K562 (cell line): ENCODE results near the gene C5orf24. TPM values are rescaled to one million over a fixed set of nuclear protein-coding genes. Genes with fewer than 3 reads are reported as not detected.

Experiments used
- BMI1 ChIP-seq: fragments of 150-350 bp; IDR thresholded peaks from 2 replicates; pipeline ENCODE4 v1.6.1; 2014; ENCODE audit warnings: low read length
- EHMT2 ChIP-seq: fragments of 450-650 bp; IDR thresholded peaks from 2 replicates; pipeline ENCODE4 v1.6.1; 2018; ENCODE audit warnings: antibody characterized with exemption
- ESRRA ChIP-seq: fragments of 450-650 bp; IDR thresholded peaks from 2 replicates; pipeline ENCODE4 v1.6.1; 2014; ENCODE audit warnings: low read depth, mild to moderate bottlenecking, moderate library complexity, borderline replicate concordance
- ETV6 ChIP-seq, 3 experiments: fragments of 150-350 bp in 1 of 3; sonication (generic) in 1 of 3; formaldehyde crosslinking in 1 of 3; IDR thresholded peaks; 2 replicates each; pipeline versions ENCODE4 v1.6.1 to v1.8.0; 2014 to 2022; ENCODE audit warnings: borderline replicate concordance in 2 of 3, low read depth in 2 of 3, antibody characterized with exemption in 1 of 3, low read length in 1 of 3, mild to moderate bottlenecking in 1 of 3, missing genetic modification reagents in 1 of 3
- EZH2 ChIP-seq: IDR thresholded peaks from 2 replicates; pipeline ENCODE4 v1.6.1; 2012; ENCODE audit warnings: low read depth, mild to moderate bottlenecking, inconsistent platforms, low read length, borderline replicate concordance
- FOS ChIP-seq: IDR thresholded peaks from 3 replicates; pipeline ENCODE4 v1.6.1; 2011; ENCODE audit not compliant: insufficient read length; ENCODE audit errors: extremely low read depth
- FOXA3 ChIP-seq, 2 experiments: fragments of 450-650 bp in 1 of 2; sonication (generic) in 1 of 2; formaldehyde crosslinking; IDR thresholded peaks in 1 of 2; conservative IDR thresholded peaks in 1 of 2; 2 replicates each; pipeline versions ENCODE4 v1.4.0 to v1.8.0; 2020 to 2022; ENCODE audit warnings: mild to moderate bottlenecking in 2 of 2, missing genetic modification reagents in 1 of 2
- HDAC1 ChIP-seq, 2 experiments: fragments of 450-650 bp; IDR thresholded peaks; 2 replicates each; pipeline ENCODE4 v1.6.1; 2016 to 2017; ENCODE audit warnings: inconsistent platforms in 1 of 2, mild to moderate bottlenecking in 1 of 2, moderate library complexity in 1 of 2
- HMGN3 ChIP-seq: IDR thresholded peaks from 2 replicates; pipeline ENCODE4 v1.6.1; 2011; ENCODE audit warnings: borderline replicate concordance, low read depth, mild to moderate bottlenecking, mixed read lengths, low read length; ENCODE audit not compliant: insufficient read length; ENCODE audit errors: extremely low read depth
- ILF3 ChIP-seq: fragments of 450-650 bp; IDR thresholded peaks from 2 replicates; pipeline ENCODE4 v1.6.1; 2018; ENCODE audit warnings: antibody characterized with exemption, mild to moderate bottlenecking, moderate library complexity, borderline replicate concordance
- KAT2B ChIP-seq: IDR thresholded peaks from one replicate; pipeline ENCODE4 v1.6.1; 2012; ENCODE audit warnings: low read depth, mild to moderate bottlenecking, control low read depth, inconsistent platforms, low read length, moderate library complexity
- POLR2G ChIP-seq: fragments of 200-400 bp; formaldehyde crosslinking; IDR thresholded peaks from 2 replicates; pipeline ENCODE4 v1.6.1; 2017; ENCODE audit warnings: low read depth, mild to moderate bottlenecking, antibody characterized with exemption, low read length, moderate library complexity
- SP1 ChIP-seq: sonication (generic); formaldehyde crosslinking; IDR thresholded peaks from 2 replicates; pipeline ENCODE4 v1.8.1; 2022; ENCODE audit warnings: mild to moderate bottlenecking, missing genetic modification reagents
- TARDBP ChIP-seq: fragments of 450-650 bp; IDR thresholded peaks from 2 replicates; pipeline ENCODE4 v1.6.1; 2016
- TCFL5 ChIP-seq: fragments of 250-450 bp; sonication (Bioruptor Pico); conservative IDR thresholded peaks from 2 replicates; pipeline ENCODE4 v1.6.1; 2021; ENCODE audit warnings: mild to moderate bottlenecking, moderate library complexity, matching md5 sums
- U2AF2 ChIP-seq: fragments of 200-400 bp; formaldehyde crosslinking; optimal IDR thresholded peaks from 2 replicates; pipeline ENCODE3; 2017; ENCODE audit warnings: low read depth, mild to moderate bottlenecking, low read length
- XRCC5 ChIP-seq: fragments of 200-400 bp; formaldehyde crosslinking; IDR thresholded peaks from 2 replicates; pipeline ENCODE4 v1.6.1; 2017; ENCODE audit warnings: low read depth, mild to moderate bottlenecking, low read length
- ZNF212 ChIP-seq: fragments of 450-650 bp; formaldehyde crosslinking; IDR thresholded peaks from 2 replicates; pipeline ENCODE4 v1.4.0; 2020; ENCODE audit warnings: mild to moderate bottlenecking
- ZNF324 ChIP-seq: fragments of 250-450 bp; sonication (Bioruptor Pico); IDR thresholded peaks from 2 replicates; pipeline ENCODE4 v1.4.0; 2020; ENCODE audit warnings: mild to moderate bottlenecking
- ZNF408 ChIP-seq: fragments of 250-450 bp; sonication (Bioruptor Pico); IDR thresholded peaks from 2 replicates; pipeline ENCODE4 v1.4.0; 2020; ENCODE audit warnings: low read depth, mild to moderate bottlenecking, moderate library complexity
- ZNF707 ChIP-seq: fragments of 250-450 bp; sonication (Bioruptor Pico); conservative IDR thresholded peaks from 2 replicates; pipeline ENCODE4 v1.8.0; 2022; ENCODE audit warnings: inconsistent platforms, mild to moderate bottlenecking, moderate library complexity
- polyA plus RNA-seq, 8 experiments: library from polyadenylated mRNA; depleted of rRNA in 4 of 8; stranded (reverse) in 5 of 8; unstranded in 3 of 8; fragments of >200 nt; fragmentation: Nextera tagmentation in 2 of 8; fragmentation: Illumina TruSeq in 1 of 8; extraction: Ambion mirVana in 2 of 8; extraction: Trizol in 1 of 8; gene quantifications; 2 replicates each; pipeline versions ENCODE4 v1.2.1 to v1.2.3, GENCODE V29; 2011 to 2014; ENCODE audit warnings: inconsistent platforms in 1 of 8, missing spikeins in 1 of 8
- total RNA-seq, 7 experiments: library from RNA; depleted of rRNA in 6 of 7; stranded (reverse); fragments of >200 nt in 6 of 7; fragmentation: Illumina TruSeq in 2 of 7; extraction: Trizol in 2 of 7; gene quantifications; 2 replicates each; pipeline versions ENCODE4 v1.2.1 to v1.2.3, GENCODE V29; 2011 to 2021; ENCODE audit warnings: low replicate concordance in 1 of 7
- TF ChIP-seq, protein P1 (sequence below): IDR thresholded peaks from 3 replicates; pipeline ENCODE4 v1.6.1; 2011; ENCODE audit warnings: borderline replicate concordance, mild to moderate bottlenecking, moderate library complexity; ENCODE audit not compliant: insufficient read length; ENCODE audit errors: extremely low read depth
- TF ChIP-seq, protein P2 (sequence below): sonication (generic); formaldehyde crosslinking; IDR thresholded peaks from 2 replicates; pipeline ENCODE4 v1.9.0; 2022; ENCODE audit warnings: mild to moderate bottlenecking, missing genetic modification reagents

The C5orf24 gene
- total and polyA plus RNA-seq, 9 of the 15 experiments (the other 6 are each of a cell fraction or from before 2014, with no cell fraction given): 8.9 to 38.6 (median 28.4) TPM

GRCh38 chr5:134905246-134905996 is 59.7 kb downstream of the C5orf24 start (continued):
- TF ChIP-seq ILF3: no peak
- TF ChIP-seq TARDBP: no peak
- no peak for TF ChIP-seq ETV6 (IDR thresholded peaks at IDR 0.05; ENCODE audit: borderline replicate concordance in 1 of 2, low read depth in 2 of 2, low read length in 1 of 2)
- no peak for TF ChIP-seq ETV6 (CRISPR knock-in tag; IDR thresholded peaks at IDR 0.05; ENCODE audit: borderline replicate concordance)
- TF ChIP-seq U2AF2: no peak
- TF ChIP-seq HDAC1 (IDR thresholded peaks at IDR 0.05): peak in 1 of 2 experiments; percentile 24; a peak in 2 of 4 replicates
- peak; percentile 62; the same call in 1 of the 2 replicates for TF ChIP-seq SP1
- no peak for TF ChIP-seq TCFL5 (CRISPR knock-in tag)
- peak; percentile 62; the same call in 1 of the 2 replicates for TF ChIP-seq ESRRA
- TF ChIP-seq HMGN3: no peak
- TF ChIP-seq, protein P1, sequence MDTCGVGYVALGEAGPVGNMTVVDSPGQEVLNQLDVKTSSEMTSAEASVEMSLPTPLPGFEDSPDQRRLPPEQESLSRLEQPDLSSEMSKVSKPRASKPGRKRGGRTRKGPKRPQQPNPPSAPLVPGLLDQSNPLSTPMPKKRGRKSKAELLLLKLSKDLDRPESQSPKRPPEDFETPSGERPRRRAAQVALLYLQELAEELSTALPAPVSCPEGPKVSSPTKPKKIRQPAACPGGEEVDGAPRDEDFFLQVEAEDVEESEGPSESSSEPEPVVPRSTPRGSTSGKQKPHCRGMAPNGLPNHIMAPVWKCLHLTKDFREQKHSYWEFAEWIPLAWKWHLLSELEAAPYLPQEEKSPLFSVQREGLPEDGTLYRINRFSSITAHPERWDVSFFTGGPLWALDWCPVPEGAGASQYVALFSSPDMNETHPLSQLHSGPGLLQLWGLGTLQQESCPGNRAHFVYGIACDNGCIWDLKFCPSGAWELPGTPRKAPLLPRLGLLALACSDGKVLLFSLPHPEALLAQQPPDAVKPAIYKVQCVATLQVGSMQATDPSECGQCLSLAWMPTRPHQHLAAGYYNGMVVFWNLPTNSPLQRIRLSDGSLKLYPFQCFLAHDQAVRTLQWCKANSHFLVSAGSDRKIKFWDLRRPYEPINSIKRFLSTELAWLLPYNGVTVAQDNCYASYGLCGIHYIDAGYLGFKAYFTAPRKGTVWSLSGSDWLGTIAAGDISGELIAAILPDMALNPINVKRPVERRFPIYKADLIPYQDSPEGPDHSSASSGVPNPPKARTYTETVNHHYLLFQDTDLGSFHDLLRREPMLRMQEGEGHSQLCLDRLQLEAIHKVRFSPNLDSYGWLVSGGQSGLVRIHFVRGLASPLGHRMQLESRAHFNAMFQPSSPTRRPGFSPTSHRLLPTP: no peak
- TF ChIP-seq XRCC5: 0 out of 2 replicates have a peak, but pooled peaks have one; percentile 44
- no peak for TF ChIP-seq KAT2B
- TF ChIP-seq POLR2G: peak; percentile 82; the same call in 1 of the 2 replicates
- TF ChIP-seq, protein P2, sequence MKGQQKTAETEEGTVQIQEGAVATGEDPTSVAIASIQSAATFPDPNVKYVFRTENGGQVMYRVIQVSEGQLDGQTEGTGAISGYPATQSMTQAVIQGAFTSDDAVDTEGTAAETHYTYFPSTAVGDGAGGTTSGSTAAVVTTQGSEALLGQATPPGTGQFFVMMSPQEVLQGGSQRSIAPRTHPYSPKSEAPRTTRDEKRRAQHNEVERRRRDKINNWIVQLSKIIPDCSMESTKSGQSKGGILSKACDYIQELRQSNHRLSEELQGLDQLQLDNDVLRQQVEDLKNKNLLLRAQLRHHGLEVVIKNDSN: no peak
- TF ChIP-seq EZH2: no peak
- TF ChIP-seq ZNF408 (CRISPR knock-in tag): no peak
- no peak for TF ChIP-seq ZNF212 (CRISPR knock-in tag)
- TF ChIP-seq EHMT2: no peak
- TF ChIP-seq FOS: no peak
- TF ChIP-seq ZNF707 (CRISPR knock-in tag): no peak
- TF ChIP-seq ZNF324 (CRISPR knock-in tag): no peak
- peak in 1 of 2 experiments; percentile 25; a peak in 1 of 4 replicates for TF ChIP-seq FOXA3 (CRISPR knock-in tag; conservative IDR thresholded peaks at IDR 0.05 in 1 of 2, IDR thresholded peaks at IDR 0.05 in 1 of 2)
- TF ChIP-seq BMI1: no peak
